HepG2 (cell line): ENCODE data around the gene SASH1. TPM values are rescaled to one million over a fixed set of nuclear protein-coding genes. Genes with fewer than 3 reads are reported as not detected.

Experiments
- ATAC-seq: fragments of 200-7000 bp; cut with Tn5 transposase; 3 replicates; pipeline ENCODE4 v1.9.1; 2020; ENCODE audit warnings: mild to moderate bottlenecking, moderate library complexity
- BruUV-seq: library from RNA; stranded (reverse); fragments of 400-500 nt; replicated peaks from 2 replicates; lab custom pipeline; 2021; lab: Mats Ljungman, UMichigan
- CTCF ChIA-PET: fragments of 300-600 bp; formaldehyde crosslinking; extraction: SDS; loops from one replicate; lab custom pipeline; 2021; ENCODE audit warnings: low total read pairs, inconsistent platforms, low intra/inter-chr PET ratio; lab: Yijun Ruan, JAX
- POLR2A ChIA-PET: fragments of 350-600 bp; sonication (Branson Sonifier 250); formaldehyde crosslinking; loops from one replicate; lab custom pipeline; 2020; ENCODE audit warnings: antibody characterized with exemption, inconsistent platforms; lab: Yijun Ruan, JAX
- DNase-seq: peaks from one replicate; pipeline ENCODE4 v3.0.0-alpha.2; 2015; ENCODE audit warnings: low spot score
- FAIRE-seq: peaks from 3 replicates; lab custom pipeline; 2011; peaks lifted over from hg19 to GRCh38; lab: Jason Lieb, UNC
- H2AFZ ChIP-seq: one replicate; pipeline ENCODE4 v1.6.1; 2011; ENCODE audit warnings: low read length, inconsistent platforms
- H3K27ac ChIP-seq: fragments of 300-600 bp; 3 replicates; pipeline ENCODE4 v1.8.0; 2011; ENCODE audit warnings: mixed run types, mild to moderate bottlenecking, mixed read lengths, low read length, inconsistent platforms; ENCODE audit not compliant: insufficient read depth; ENCODE audit errors: extremely low read length
- H3K27me3 ChIP-seq, 2 experiments: fragments of 200-600 bp in 1 of 2; 2 replicates in 1 of 2; 3 replicates in 1 of 2; pipeline versions ENCODE4 v1.6.0 to v1.8.0; 2011; ENCODE audit warnings: low read length in 2 of 2, mild to moderate bottlenecking in 2 of 2, moderate library complexity in 2 of 2, inconsistent platforms in 1 of 2; ENCODE audit not compliant: insufficient read depth in 2 of 2, control insufficient read depth in 1 of 2
- H3K36me3 ChIP-seq, 2 experiments: fragments of 200-600 bp in 1 of 2; replicated peaks in 1 of 2; 2 replicates in 1 of 2; 3 replicates in 1 of 2; pipeline versions ENCODE4 v1.5.1 to v1.8.0; 2011; ENCODE audit warnings: low read length in 2 of 2, inconsistent platforms in 1 of 2; ENCODE audit not compliant: insufficient read depth in 2 of 2, control insufficient read depth in 1 of 2
- H3K4me1 ChIP-seq: 2 replicates; pipeline ENCODE4 v1.5.1; 2012; ENCODE audit warnings: low read length, inconsistent platforms; ENCODE audit not compliant: insufficient read depth
- H3K4me2 ChIP-seq: 2 replicates; pipeline ENCODE4 v1.6.0; 2011; ENCODE audit warnings: low read depth, low read length, inconsistent platforms
- H3K4me3 ChIP-seq, 3 experiments: fragments of 200-600 bp in 1 of 3; sonication (generic), shearing (Covaris generic) in 1 of 3; replicated peaks in 1 of 3; 2 replicates each; pipeline ENCODE4 v1.5.1; 2011 to 2016; ENCODE audit warnings: low read length in 3 of 3, inconsistent platforms in 2 of 3, low read depth in 2 of 3, mild to moderate bottlenecking in 2 of 3, control low read depth in 1 of 3, mixed read lengths in 1 of 3; ENCODE audit not compliant: insufficient read depth in 1 of 3
- H3K79me2 ChIP-seq: one replicate; pipeline ENCODE4 v1.6.1; 2011; ENCODE audit warnings: low read length, inconsistent platforms; ENCODE audit not compliant: insufficient read depth
- H3K9ac ChIP-seq: 2 replicates; pipeline ENCODE4 v1.6.0; 2011; ENCODE audit warnings: mild to moderate bottlenecking, low read depth, low read length, inconsistent platforms; ENCODE audit not compliant: insufficient read depth
- H3K9me3 ChIP-seq: 2 replicates; pipeline ENCODE4 v1.5.1; 2012; ENCODE audit warnings: mild to moderate bottlenecking, low read length
- H4K20me1 ChIP-seq: 2 replicates; pipeline ENCODE4 v1.6.0; 2011; ENCODE audit warnings: inconsistent platforms, mild to moderate bottlenecking, low read length, moderate library complexity; ENCODE audit not compliant: insufficient read depth
- AGO1 ChIP-seq: fragments of 200-400 bp; formaldehyde crosslinking; IDR thresholded peaks from 2 replicates; pipeline ENCODE4 v1.6.1; 2017; ENCODE audit warnings: mild to moderate bottlenecking, low read depth, low read length, moderate library complexity; ENCODE audit not compliant: poor library complexity, severe bottlenecking
- HNRNPK ChIP-seq: fragments of 200-400 bp; formaldehyde crosslinking; IDR thresholded peaks from 2 replicates; pipeline ENCODE4 v1.6.1; 2018; ENCODE audit warnings: low read length, low read depth, moderate library complexity, mild to moderate bottlenecking; ENCODE audit not compliant: poor library complexity, severe bottlenecking
- IRX3 ChIP-seq: sonication (generic); formaldehyde crosslinking; IDR thresholded peaks from 2 replicates; pipeline ENCODE4 v1.8.1; 2023; ENCODE audit warnings: mild to moderate bottlenecking, low read depth, missing genetic modification reagents, borderline replicate concordance
- SP2 ChIP-seq: sonication (generic); formaldehyde crosslinking; IDR thresholded peaks from 2 replicates; pipeline ENCODE4 v1.5.1; 2020; ENCODE audit warnings: mild to moderate bottlenecking, missing genetic modification reagents
- SSRP1 ChIP-seq: IDR thresholded peaks from 2 replicates; pipeline ENCODE4 v1.6.1; 2016; ENCODE audit warnings: control low read depth
- ZNF17 ChIP-seq: sonication (generic); formaldehyde crosslinking; IDR thresholded peaks from 2 replicates; pipeline ENCODE4 v1.5.0; 2020; ENCODE audit warnings: mild to moderate bottlenecking, missing genetic modification reagents
- ZNF577 ChIP-seq: sonication (generic); formaldehyde crosslinking; IDR thresholded peaks from 2 replicates; pipeline ENCODE4 v1.4.0; 2020; ENCODE audit warnings: mild to moderate bottlenecking, low read depth, missing genetic modification reagents, borderline replicate concordance
- ZNF614 ChIP-seq: IDR thresholded peaks from 2 replicates; pipeline ENCODE4 v1.6.1; 2018; ENCODE audit warnings: missing biosample characterization, missing genetic modification reagents, inconsistent platforms, borderline replicate concordance
- ZNF703 ChIP-seq: sonication (generic); formaldehyde crosslinking; IDR thresholded peaks from 2 replicates; pipeline ENCODE4 v1.5.1; 2020; ENCODE audit warnings: missing genetic modification reagents, mild to moderate bottlenecking, moderate library complexity, borderline replicate concordance
- ZNF841 ChIP-seq: sonication (generic); formaldehyde crosslinking; IDR thresholded peaks from 2 replicates; pipeline ENCODE4 v1.8.1; 2023; ENCODE audit warnings: missing genetic modification reagents, borderline replicate concordance
- ZSCAN5A ChIP-seq: sonication (generic); formaldehyde crosslinking; IDR thresholded peaks from 2 replicates; pipeline ENCODE4 v1.8.0; 2022; ENCODE audit warnings: mild to moderate bottlenecking, missing genetic modification reagents, borderline replicate concordance
- WGBS: methylation state at CpG from one replicate; pipeline ENCODE4 v1.1.6; 2017; ENCODE audit warnings: low lambda C conversion rate; 5-methylcytosine and 5-hydroxymethylcytosine counted together
- in situ Hi-C: cut with HindIII; loops from 2 replicates; pipeline ENCODE4 v1.10.0; 2017; ENCODE audit warnings: low pct_unique_long_range_greater_than_20kb; ENCODE audit not compliant: extremely low pct_ligation_motif_present
- intact Hi-C: fragments of 100-400 bp; cut with micrococcal nuclease; formaldehyde crosslinking; loops from one replicate; pipeline ENCODE4 v1.10.0; 2022; ENCODE audit not compliant: unreplicated experiment
- polyA plus RNA-seq, 8 experiments: library from polyadenylated mRNA; depleted of rRNA in 3 of 8; stranded (reverse) in 7 of 8; unstranded in 1 of 8; fragments of >200 nt; fragmentation: Illumina TruSeq in 4 of 8; extraction: Trizol in 4 of 8; gene quantifications; 2 replicates each; pipeline versions ENCODE4 v1.2.1 to v1.2.3, GENCODE V29; 2011 to 2016; ENCODE audit warnings: low read depth in 4 of 8, missing spikeins in 1 of 8, mixed read lengths in 1 of 8; ENCODE audit not compliant: insufficient read depth in 1 of 8
- total RNA-seq, 5 experiments: library from RNA; depleted of rRNA; stranded (reverse); fragments of >200 nt; fragmentation: Illumina TruSeq; extraction: Trizol; gene quantifications; 2 replicates each; pipeline ENCODE4 v1.2.3, GENCODE V29; 2016; ENCODE audit warnings: low read depth in 1 of 5
- TF ChIP-seq, protein P1 (sequence below): sonication (generic); formaldehyde crosslinking; conservative IDR thresholded peaks from 2 replicates; pipeline ENCODE4 v1.5.0; 2020; ENCODE audit warnings: missing genetic modification reagents

Gene SASH1
- total and polyA plus RNA-seq, 2 of the 13 experiments (the other 11 are each of a cell fraction or from before 2014, with no cell fraction given) = 7.5 to 8.2 TPM

DNA sequence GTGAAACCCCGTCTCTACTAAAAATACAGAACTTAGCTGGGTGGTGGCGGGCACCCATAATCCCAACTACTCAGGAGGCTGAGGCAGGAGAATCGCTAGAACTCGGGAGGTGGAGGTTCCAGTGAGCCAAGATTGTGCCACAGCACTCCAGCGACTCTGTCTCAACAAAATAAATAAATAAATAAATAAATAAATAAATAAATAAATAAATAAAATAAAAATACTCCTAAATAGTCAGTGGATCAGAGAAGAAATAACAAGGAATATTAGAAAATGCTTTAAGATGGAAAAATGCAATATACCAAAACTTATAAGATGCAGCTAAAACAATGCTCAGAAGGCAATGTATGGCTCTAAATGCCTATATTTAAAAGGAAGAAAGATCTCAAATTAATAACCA is 39.0 kb upstream of the SASH1 start:
- H3K4me1 ChIP-seq = 0 out of 2 replicates have a peak, but pooled peaks cover 4% of the 10 kb centered on the region
- in situ Hi-C loops (no loop called here), intact Hi-C loops (no loop called here)
- no peaks in the 10 kb centered on the region for H4K20me1 ChIP-seq
- no peaks in the 10 kb centered on the region for H3K36me3 ChIP-seq
- no peak overlapping the region for H2AFZ ChIP-seq
- ATAC-seq (no peak), DNase-seq (no peak), FAIRE-seq (no peak)
- no peak overlapping the region for H3K4me3 ChIP-seq
- TF ChIP-seq ZNF841 (CRISPR knock-in tag) = no peak
- TF ChIP-seq SSRP1 (CRISPR knock-in tag) = no peak
- TF ChIP-seq AGO1 = no peak
- TF ChIP-seq SP2 (CRISPR knock-in tag) = no peak
- TF ChIP-seq ZNF614 (CRISPR knock-in tag) = no peak
- TF ChIP-seq IRX3 (CRISPR knock-in tag) = no peak
- H3K9ac ChIP-seq = no peak overlapping the region
- H3K4me2 ChIP-seq = no peak overlapping the region
- no TSS peak for BruUV-seq
- no peaks in the 10 kb centered on the region for H3K9me3 ChIP-seq
- ChIA-PET POLR2A (no interaction called here), CTCF (no interaction called here)
- H3K79me2 ChIP-seq = no peaks in the 10 kb centered on the region
- H3K27ac ChIP-seq = no peak overlapping the region
- 0 out of 5 replicates have a peak, but pooled peaks cover 0 to 2% of the 10 kb centered on the region in 2 experiments for H3K27me3 ChIP-seq
- WGBS = 78% methylated on average over 5 of the region's 5 CpGs

- no peak overlapping the region for H3K27ac ChIP-seq
- TF ChIP-seq ZSCAN5A (CRISPR knock-in tag) (no peak), ZNF17 (CRISPR knock-in tag) (no peak), ZNF577 (CRISPR knock-in tag) (no peak), ZNF703 (no peak), HNRNPK (no peak)
- TF ChIP-seq, protein P1, sequence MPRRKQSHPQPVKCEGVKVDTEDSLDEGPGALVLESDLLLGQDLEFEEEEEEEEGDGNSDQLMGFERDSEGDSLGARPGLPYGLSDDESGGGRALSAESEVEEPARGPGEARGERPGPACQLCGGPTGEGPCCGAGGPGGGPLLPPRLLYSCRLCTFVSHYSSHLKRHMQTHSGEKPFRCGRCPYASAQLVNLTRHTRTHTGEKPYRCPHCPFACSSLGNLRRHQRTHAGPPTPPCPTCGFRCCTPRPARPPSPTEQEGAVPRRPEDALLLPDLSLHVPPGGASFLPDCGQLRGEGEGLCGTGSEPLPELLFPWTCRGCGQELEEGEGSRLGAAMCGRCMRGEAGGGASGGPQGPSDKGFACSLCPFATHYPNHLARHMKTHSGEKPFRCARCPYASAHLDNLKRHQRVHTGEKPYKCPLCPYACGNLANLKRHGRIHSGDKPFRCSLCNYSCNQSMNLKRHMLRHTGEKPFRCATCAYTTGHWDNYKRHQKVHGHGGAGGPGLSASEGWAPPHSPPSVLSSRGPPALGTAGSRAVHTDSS (CRISPR knock-in tag) = no peak
Observed at GRCh38 chr6:148304976-148305375, 37.7 kb upstream of the SASH1 start.

More at GRCh38 chr6:148304976-148305375, 37.7 kb upstream of the SASH1 start:
- Histone ChIP-seq H3K4me1 (peaks cover 13% of the 10 kb centered on the region), H3K9ac (no peak overlapping the region), H3K9me3 (no peaks in the 10 kb centered on the region), H3K36me3 (no peaks in the 10 kb centered on the region), H3K79me2 (no peaks in the 10 kb centered on the region), H4K20me1 (no peaks in the 10 kb centered on the region), H2AFZ (no peak overlapping the region), H3K4me2 (no peak overlapping the region), H3K27me3 (0 out of 5 replicates have a peak, but pooled peaks cover 0 to 2% of the 10 kb centered on the region in 2 experiments), H3K4me3 (no peak overlapping the region)
- 73% methylated on average over 7 of the region's 7 CpGs for WGBS
- CTCF ChIA-PET = no interaction called here
- POLR2A ChIA-PET = no interaction called here
- DNase-seq = no peak
- ATAC-seq = no peak
- BruUV-seq = no TSS peak
- intact Hi-C loops (loop anchor here (5.0 kb wide), 1 partner anchor 37 kb away; the partner anchor contains the start of gene SASH1), in situ Hi-C loops (no loop called here)
- FAIRE-seq = no peak
